GM12801 (cell line): ENCODE measurements around the gene LRRC7.

Experiments used
- TF ChIP-seq, protein P1 (sequence below): IDR thresholded peaks from one replicate; pipeline ENCODE4 v1.5.1; 2011; ENCODE audit warnings: control low read depth; ENCODE audit not compliant: insufficient read length; ENCODE audit errors: extremely low read depth

The LRRC7 gene

GRCh38 chr1:69568421-69569174 lies 876 bp downstream of the LRRC7 start:
- TF ChIP-seq, protein P1, sequence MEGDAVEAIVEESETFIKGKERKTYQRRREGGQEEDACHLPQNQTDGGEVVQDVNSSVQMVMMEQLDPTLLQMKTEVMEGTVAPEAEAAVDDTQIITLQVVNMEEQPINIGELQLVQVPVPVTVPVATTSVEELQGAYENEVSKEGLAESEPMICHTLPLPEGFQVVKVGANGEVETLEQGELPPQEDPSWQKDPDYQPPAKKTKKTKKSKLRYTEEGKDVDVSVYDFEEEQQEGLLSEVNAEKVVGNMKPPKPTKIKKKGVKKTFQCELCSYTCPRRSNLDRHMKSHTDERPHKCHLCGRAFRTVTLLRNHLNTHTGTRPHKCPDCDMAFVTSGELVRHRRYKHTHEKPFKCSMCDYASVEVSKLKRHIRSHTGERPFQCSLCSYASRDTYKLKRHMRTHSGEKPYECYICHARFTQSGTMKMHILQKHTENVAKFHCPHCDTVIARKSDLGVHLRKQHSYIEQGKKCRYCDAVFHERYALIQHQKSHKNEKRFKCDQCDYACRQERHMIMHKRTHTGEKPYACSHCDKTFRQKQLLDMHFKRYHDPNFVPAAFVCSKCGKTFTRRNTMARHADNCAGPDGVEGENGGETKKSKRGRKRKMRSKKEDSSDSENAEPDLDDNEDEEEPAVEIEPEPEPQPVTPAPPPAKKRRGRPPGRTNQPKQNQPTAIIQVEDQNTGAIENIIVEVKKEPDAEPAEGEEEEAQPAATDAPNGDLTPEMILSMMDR, result no peak

DNA sequence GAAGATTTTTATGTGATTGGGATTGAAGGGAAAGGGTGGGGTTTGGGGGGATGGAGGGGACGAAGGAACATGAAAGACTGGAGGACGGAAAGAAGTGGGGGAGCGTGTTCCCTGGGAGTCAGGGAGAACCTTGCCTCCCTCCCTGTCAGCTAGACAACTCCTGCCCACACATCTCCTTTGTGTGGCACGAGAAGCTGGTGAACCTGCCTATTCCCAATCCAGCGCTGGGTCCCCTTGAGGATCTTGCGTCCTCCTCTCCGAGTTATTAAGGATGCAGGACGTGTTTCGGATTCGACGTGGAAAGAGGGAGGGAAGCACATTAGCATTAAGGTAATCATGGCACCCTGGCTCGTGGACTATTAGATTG lies 1.4 kb downstream of the LRRC7 start:
- TF ChIP-seq, protein P1, result no peak

- TF ChIP-seq, protein P1, result no peak
Measured at GRCh38 chr1:69569576-69570328, 2.0 kb downstream of the LRRC7 start.

- TF ChIP-seq, protein P1, result no peak
Measured at GRCh38 chr1:69570356-69570755, 2.6 kb downstream of the LRRC7 start.

DNA sequence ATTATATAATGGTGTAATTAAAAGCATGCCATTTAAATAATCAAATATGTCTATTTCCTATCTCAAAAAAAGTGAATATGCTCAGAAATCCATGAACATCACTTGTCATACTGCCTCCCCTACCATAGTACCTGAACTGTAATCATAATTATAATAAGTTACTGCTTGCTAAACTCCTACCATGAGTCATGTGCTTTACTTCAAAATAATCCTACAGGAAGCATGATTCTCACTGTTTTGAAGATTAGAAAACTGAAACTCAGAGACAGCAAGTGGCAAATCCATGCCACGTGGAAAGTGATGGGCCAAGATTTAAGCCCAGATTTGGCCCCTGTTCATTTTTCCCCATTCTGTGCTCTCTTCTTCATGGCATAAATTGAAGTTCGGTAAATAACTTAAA lies 5.2 kb downstream of the LRRC7 start:
- TF ChIP-seq, protein P1, result no peak

- TF ChIP-seq, protein P1, result no peak
Measured at GRCh38 chr1:69573911-69574310, 6.2 kb downstream of the LRRC7 start.

- TF ChIP-seq, protein P1, result no peak
Measured at GRCh38 chr1:69585666-69586065, 17.9 kb downstream of the LRRC7 start.
